NCI-H187 (cell line): ENCODE data around the gene PAXIP1.
"Not testable (repeated sequence)": the region's sequence is repeated elsewhere in the genome, so short reads cannot be mapped to it uniquely, and the experiment has no call there.

Experiments
- DNase-seq, 2 experiments: peaks; one replicate each; lab custom pipeline; 2025; lab: John Stamatoyannopoulos, UW

The PAXIP1 gene, protein sequence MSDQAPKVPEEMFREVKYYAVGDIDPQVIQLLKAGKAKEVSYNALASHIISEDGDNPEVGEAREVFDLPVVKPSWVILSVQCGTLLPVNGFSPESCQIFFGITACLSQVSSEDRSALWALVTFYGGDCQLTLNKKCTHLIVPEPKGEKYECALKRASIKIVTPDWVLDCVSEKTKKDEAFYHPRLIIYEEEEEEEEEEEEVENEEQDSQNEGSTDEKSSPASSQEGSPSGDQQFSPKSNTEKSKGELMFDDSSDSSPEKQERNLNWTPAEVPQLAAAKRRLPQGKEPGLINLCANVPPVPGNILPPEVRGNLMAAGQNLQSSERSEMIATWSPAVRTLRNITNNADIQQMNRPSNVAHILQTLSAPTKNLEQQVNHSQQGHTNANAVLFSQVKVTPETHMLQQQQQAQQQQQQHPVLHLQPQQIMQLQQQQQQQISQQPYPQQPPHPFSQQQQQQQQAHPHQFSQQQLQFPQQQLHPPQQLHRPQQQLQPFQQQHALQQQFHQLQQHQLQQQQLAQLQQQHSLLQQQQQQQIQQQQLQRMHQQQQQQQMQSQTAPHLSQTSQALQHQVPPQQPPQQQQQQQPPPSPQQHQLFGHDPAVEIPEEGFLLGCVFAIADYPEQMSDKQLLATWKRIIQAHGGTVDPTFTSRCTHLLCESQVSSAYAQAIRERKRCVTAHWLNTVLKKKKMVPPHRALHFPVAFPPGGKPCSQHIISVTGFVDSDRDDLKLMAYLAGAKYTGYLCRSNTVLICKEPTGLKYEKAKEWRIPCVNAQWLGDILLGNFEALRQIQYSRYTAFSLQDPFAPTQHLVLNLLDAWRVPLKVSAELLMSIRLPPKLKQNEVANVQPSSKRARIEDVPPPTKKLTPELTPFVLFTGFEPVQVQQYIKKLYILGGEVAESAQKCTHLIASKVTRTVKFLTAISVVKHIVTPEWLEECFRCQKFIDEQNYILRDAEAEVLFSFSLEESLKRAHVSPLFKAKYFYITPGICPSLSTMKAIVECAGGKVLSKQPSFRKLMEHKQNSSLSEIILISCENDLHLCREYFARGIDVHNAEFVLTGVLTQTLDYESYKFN

DNA sequence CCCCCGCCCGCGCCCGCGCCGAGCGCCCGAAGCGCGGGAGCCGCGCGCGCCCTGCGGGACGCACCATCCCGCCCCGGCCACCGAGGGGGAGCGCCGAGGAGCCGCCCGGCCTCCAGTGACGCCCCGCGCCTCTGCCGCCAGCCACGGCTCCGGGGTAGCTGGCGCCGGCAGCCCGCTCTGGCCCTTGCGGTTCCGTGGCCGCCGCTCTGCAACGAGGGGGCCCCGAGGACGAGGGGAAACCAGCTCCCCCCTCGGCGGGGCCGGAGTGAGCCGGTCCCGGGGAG lies at the start of gene PAXIP1:
Gene PAXIP1, minus strand, starts transcription at position 33 of the 284 bp plus-strand sequence. CDS start 195 bp downstream, outside the sequence.
- peak in 1 of 2 experiments; percentile 68 for DNase-seq

DNA sequence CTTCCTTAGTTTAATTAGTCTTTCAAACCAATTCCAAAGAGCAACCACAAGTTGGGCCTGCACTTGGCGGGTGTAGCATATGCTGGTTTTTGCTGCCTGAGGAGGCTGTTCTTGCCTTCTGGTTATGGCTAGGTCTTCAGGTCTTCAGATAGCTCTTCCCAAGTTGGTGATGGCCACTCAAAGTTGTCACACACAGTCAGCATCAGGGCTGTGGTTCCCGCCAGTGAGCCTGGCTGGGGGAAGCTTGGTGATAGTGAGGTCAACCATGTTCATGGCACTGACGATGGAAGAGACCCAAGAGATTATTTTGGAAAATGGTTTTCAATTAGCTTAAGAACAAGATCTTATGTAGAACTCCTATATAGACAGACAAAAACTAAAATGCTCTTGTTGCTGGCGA lies 48.4 kb upstream of the PAXIP1 start:
- DNase-seq = no peak

DNA sequence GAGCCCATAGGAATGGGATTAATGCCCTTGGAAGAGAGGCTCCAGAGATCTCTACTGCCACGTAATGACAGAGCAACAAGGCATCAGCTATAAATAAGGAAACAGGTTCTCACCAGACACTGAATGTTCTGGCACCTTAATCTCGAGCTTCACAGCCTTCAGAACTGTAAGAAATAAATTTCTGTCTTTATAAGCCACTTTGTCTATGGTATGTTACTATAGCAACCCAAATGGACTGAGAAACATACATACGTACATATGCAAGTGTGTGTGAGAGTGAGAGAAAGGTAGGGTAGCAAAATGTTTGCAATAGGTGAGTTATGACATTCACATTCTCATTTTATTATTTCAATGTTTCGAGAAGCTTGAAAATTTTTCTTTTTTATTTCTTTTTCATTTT lies 45.1 kb upstream of the PAXIP1 start:
- no peak for DNase-seq

DNA sequence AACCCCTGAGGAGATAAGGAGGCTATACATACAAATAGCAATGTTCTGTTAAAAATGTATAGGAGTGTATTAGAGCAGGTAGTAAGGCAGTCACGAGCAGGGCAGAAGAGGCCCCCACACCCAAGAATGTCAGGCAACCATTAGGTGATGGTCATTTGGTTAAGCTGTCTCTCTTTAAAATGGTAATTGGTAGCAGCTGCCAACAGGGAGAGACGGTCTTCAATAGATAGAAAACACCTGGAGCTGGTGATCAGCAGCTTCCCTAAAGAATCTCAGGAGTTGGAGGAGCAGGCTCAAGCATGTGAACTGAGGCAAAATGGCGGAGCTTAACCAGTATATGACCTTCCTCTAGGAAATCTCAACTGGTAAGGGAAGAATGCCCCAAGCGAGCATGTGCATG lies 40.8 kb upstream of the PAXIP1 start:
- no peak for DNase-seq

DNA sequence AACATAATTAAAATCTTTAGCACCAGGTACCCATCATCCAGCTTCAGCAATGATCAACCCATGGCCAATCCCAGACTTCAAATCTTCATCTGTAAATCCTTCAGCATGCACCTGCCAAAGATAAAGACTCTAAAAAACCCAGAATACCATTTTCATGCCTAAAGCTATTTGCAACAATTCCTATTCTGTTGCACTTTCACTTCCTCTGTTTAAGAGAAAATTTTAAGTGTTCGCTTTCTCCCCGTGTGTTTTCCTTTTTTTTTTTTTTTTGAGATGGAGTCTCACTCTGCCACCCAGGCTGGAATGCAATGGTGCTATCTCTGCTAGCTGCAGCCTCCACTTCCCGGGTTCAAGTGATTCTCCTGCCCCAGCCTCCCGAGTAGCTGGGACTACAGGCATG lies 35.4 kb upstream of the PAXIP1 start:
- no peak for DNase-seq

DNA sequence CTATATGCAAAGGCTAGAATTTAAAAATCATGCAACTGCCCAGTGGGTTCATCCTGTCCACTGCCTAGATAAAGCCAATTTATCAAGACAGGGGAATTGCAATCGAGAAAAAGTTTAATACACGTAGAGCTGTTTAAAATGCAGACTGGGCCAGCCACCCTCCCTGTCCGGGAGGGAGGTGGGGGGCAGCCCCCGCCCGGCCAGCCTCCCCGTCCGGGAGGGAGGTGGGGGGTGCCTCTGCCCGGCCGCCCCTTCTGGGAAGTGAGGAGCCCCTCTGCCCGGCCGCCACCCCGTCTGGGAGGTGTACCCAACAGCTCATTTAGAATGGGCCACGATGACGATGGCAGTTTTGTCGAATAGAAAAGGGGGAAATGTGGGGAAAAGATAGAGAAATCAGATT lies 31.6 kb upstream of the PAXIP1 start:
- DNase-seq = not testable (repeated sequence)

DNA sequence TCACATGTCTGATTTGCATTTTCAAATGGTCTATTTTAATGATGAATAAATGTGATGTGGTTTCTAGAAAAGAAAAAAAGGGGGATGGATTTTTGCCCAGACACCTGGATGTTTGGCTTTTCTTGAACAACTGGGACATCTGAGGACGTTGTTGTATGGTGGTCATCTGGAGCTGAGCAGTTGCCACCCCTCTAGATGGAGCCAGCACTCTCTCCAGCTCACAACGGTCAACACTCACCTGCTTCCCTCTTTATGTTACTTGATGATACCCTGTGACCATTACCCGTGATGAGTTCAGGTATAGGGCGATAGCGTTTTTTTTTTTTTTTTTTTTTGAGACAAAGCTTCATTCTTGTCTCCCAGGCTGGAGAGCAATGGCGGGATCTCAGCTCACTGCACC lies 30.1 kb upstream of the PAXIP1 start:
- DNase-seq = no peak

DNA sequence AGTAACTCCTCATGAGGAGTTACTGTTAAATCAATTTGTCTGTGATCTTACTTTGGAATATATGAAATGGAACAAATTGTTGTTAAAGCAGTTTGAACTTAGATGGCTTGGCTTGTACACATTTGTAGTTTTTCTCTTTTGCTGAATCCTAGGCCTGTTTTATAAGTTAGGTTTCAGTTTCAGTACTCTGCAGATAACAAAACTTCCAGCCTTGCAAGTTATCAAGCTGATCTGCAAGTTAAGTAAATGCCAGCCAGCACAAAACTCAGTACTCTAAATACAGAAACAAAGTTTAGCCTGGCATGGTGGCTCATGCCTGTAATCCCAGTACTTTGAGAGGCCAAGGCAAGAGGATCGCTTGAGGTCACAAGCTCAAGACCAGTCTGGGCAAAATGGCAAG lies 25.0 kb upstream of the PAXIP1 start:
- DNase-seq = no peak

DNA sequence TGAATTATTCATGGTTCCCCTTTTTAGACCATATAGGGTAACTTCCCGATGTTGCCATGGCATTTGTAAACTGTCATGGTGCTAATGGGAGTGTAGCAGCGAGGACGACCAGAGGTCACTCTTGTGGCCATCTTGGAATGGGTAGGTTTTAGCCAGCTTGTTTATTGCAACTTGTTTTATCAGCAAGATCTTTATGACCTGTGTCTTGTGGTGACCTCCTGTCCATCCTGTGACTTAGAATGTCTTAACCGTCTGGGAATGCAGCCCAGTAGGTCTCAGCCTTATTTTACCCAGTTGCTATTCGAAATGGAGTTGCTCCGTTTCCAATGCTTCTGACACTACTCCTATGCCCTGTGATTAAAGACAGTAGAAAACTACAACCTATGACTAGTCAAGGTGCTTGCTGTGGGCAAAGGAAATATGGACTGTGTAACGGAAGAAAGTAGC lies 18.8 kb upstream of the PAXIP1 start:
- DNase-seq = no peak

DNA sequence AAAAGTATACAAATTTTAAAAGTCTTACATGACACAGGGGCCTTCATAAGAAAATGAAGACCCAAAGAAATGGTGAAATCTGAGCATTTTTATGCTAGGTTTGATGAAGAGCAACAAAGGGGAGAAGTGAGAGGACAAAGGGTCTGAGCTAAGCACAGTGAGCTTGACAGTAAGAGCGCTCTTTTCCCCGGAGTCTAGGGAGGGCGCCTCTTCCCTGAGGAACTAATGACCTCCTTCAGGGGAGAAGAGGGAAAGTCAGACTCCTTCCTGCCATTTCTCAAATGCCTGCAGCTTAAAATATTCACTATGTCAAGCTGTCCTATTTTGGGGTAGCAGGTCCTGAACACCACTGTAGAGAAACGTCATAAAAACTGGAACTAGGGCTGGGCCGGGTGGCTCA lies 18.1 kb upstream of the PAXIP1 start:
- no peak for DNase-seq

DNA sequence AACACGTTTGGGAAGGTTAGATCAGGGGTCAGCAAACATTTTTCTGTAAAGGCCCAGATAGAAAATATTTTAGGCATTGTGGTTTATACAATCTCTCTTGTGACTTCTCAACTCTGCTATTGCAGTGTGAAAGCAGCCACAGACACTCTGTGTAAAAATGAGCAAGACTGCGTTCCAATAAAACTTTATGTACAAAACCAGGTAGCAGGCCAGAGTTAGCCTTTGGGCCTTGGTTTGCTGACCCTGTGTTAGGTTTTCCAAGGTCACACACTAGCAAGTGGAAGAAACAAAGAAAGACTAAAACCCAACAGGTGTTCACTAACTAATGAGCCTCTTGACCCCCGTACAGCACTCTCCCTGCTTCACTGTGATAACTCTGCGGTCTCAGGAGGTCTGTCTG lies 14.9 kb upstream of the PAXIP1 start:
- DNase-seq = no peak

DNA sequence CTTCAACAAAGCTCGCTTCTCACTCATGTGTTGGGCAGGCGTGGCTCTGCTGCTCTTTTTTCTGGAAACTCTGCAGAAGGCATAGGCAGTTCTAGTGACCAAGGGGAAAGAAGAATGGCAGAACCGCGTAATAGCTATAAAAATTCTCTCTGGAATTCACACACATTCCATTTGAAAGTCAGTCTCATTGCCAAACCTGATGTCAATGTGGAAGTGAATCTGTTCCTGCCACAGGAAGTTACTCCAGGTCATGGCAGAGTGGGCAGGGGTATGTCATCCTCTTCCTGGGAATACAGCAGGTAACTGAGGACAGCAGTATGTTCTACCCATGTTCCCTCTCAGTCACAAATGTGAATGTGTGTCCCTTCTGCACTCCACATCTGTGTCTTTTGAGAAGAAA lies 8.2 kb upstream of the PAXIP1 start:
- DNase-seq = no peak

DNA sequence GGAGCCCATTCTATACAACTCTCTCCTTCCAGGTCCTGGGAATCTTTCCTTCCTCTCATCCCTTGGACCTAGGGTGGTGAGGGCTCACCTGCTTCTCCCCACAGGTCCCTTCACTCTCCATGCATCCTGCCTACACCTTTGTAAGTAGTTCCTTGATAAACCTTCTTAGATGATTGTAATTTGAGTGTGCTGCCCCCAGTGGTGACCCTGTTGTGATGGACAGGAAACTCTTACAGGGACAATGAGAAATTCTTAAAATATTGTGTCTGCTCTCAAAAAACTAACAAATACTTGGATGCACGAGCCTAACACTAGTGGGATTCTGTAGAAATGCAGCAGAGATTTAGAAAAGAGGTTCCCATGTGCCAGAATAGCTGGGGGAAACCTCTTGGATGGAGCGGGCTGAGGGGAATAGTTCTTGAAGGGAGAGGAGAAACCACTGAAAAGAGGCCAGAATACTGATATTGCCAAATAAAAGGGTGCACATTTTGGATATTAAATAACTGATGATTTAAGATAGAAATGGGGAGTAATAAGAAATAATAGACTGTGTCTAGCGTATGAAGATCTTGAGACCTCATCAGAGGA lies 6.7 kb upstream of the PAXIP1 start:
- no peak for DNase-seq

DNA sequence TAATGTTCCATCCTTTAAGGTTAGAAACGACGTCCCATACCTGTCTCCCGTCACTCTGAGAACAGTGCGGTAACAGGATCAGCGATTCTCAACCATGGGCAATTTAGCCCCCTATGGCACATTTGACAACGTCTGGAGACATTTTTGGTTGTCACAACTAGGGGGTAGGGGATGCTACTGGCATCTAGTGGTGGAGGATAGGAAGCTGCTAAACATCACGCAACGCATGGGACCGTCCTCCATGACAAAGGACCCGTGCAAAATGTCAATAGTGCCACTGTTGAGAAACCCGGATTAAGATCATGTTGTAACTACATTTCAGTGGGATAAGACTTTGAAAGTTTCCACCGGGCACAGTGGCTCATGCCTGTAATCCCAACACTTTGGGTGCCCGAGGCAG lies 5.0 kb upstream of the PAXIP1 start:
- no peak for DNase-seq

DNA sequence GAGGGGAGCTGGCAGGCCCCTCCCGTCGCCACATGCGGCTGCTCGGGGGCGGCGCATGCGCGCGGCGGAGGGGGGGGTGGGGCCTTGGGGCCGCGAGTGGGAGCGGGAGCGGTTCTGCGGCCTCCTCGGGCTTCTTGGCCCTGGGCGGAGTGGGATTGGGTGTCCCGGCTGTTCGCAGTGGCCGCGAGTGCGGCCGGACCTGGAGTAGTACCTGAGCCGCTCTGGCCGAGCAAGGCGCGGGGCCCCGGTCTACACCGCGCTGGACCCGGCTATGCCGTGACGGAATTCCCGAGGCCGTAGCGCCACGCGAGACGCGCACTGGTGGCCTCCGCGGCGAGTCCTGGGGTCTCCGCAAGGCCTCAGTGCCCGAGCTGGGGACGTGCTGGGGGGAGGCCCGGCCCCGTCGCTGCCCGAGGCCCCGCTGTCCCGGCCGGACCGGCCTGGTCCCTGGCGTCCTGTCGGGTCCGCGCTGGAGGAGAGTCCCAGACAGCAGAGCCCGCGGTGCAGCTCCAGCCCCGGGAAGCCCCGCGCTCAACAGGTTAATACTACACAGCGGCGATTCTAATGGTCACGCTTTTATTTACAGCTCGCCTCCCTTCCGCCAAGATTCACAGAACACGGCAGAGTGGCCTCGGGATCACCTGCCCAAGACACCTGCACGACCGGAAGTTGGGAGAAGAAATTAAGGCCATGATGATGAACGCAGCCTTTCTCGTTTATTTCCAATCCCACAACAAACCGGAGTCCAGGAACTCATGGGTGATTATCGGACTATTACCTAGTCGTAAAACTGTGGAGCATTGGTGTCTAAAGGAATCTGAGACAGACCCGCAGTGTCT lies 671 bp upstream of the PAXIP1 start:
- peak; percentile 76 to 77 for DNase-seq

DNA sequence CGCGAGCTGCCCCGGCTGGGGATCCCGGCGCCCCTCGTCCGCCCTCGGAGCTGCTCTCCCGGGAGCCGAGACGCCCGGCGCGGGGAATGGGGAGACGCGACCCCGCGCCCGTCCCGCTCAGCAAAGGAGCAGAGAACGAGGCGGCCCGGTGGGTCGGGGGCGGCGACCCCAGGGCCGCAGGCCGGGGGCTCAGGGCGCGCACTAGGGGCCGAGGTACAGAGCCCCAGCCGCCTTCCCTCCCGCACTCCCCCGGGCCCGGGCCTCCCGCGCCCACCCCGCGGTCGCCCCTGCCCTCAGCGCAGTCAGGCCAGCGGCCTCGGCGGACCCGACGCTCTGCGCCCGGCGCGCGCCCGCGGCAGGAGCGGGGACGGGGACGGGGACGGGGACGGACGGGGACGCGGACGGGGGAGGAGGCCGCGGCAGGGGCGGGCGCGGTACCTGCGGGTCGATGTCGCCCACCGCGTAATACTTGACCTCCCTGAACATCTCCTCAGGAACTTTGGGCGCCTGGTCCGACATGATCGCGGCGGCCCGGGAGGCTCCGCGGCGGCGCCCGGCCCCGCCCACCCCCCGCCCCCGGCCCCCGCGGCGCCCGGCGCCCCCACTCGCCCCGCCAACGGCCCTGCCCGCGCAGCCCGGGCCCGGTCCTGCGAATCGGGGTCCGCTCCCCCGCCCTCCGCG lies 373 bp downstream of the PAXIP1 start:
- peak in 1 of 2 experiments; percentile 30 for DNase-seq

DNA sequence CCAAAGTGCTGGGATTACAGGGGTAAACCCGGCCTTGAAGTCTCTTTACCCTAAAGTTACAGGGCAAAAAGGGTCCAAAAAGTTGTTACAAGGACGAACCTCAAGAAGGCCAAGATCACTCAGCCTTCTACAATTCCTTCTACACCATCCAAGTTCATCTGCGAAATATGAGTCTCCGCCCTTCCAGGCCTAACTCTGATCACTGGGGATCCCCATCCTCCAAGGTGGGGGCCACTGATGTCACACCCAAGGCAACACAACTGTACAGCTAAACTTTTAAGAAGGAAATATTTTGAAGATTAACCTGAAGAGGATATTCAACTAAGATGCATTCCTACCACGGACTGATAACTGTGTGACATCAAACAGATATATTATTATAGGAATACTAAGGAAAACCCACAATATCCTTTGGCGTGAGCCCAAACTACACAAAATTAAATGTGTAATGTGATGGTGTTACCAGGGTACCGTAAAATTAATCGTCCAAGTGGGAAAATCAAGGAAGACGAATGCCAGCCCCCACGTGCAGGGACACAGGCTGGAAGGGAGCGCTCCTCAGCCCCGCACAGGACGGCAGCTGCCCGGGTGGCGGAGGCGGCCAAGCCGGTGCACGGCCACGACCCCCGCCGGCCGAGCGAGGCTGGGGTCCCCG lies 1.0 kb downstream of the PAXIP1 start:
- DNase-seq = no peak

DNA sequence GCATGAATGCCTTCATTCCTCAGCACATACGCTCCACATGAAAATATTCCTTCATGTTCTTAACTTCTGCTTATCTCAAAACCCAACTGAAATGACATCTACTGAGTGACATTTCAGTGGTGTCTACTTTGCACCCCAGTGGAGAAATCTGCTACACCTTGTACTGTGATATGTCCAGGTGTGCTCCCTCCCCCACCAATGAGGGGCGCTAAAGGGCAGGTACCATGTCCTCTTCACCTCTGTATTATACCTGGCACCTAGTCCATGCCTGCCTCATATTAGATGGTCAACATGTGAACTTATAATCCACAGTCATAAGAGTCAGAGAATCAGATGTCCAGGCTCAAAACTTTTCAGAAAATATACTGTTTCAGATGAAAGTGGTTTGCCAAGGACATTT lies 2.1 kb downstream of the PAXIP1 start:
- no peak for DNase-seq

DNA sequence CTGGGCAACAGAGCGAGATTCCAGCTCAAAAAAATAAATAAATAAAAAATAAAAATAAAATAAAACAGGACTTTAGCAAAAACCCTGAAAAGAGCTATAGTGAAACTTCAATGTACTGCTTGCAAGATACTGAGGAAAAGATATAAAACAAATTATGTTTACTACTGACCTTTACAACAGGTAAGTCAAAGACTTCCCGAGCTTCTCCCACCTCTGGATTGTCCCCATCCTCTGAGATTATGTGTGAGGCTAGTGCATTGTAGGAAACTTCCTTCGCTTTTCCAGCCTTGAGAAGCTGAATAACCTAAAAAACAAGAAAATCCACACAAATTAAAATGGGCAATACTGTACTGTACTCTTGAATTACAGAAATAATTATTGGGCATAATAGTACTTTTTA lies 4.4 kb downstream of the PAXIP1 start:
- no peak for DNase-seq

DNA sequence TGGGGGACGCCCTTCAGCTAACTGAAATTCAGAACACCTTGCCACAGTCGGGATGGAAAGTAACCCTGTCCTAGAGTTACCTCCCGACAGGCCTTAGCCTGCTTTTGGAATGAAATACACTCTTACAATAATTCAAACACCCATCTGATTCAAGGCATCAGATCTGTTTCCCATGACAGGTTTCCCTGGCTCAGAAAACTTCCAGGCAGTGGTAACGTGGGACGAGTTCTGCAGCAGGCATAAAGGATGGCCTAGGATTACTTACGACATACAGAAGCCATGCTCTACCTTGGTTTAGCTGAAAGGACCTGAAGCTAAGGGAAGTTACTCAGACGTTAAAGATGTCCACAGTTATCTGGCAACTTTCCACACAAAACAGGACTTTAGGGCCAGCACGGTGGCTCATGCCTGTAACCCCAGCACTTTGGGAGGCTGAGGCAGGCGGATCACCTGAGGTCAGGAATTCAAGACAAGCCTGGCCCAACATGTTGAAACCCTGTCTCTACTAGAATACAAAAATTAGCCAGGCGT lies 5.0 kb downstream of the PAXIP1 start:
- DNase-seq = no peak
